HG03159 (cell line): ENCODE data around the gene TLCD5.

Source experiments
- ATAC-seq: cut with Tn5 transposase; IDR thresholded peaks from one replicate; pipeline ENCODE4 v1.9.1; 2021; ENCODE audit warnings: mild to moderate bottlenecking, moderate library complexity; ENCODE audit not compliant: unreplicated experiment

Gene TLCD5

GRCh38 chr11:120324932-120325810, at the start of gene TLCD5:
TLCD5 (plus strand) TSS chr11:120325299; CDS start chr11:120327442, 2,143 bp downstream.
- ATAC-seq = no peak

- ATAC-seq = no peak
Observed at GRCh38 chr11:120279502-120279901, 45.6 kb upstream of the TLCD5 start.

GRCh38 chr11:120280600-120281051, 44.5 kb upstream of the TLCD5 start:
- no peak for ATAC-seq

GRCh38 chr11:120281143-120281795, 43.8 kb upstream of the TLCD5 start:
- no peak for ATAC-seq

GRCh38 chr11:120283124-120283523, 42.0 kb upstream of the TLCD5 start:
- no peak for ATAC-seq

- no peak for ATAC-seq
Observed at GRCh38 chr11:120284272-120284671, 40.8 kb upstream of the TLCD5 start.

GRCh38 chr11:120285256-120285655, 39.8 kb upstream of the TLCD5 start:
- ATAC-seq = no peak

- ATAC-seq = no peak
Observed at GRCh38 chr11:120288021-120288420, 37.1 kb upstream of the TLCD5 start.

- no peak for ATAC-seq
Observed at GRCh38 chr11:120289426-120289825, 35.7 kb upstream of the TLCD5 start.

- no peak for ATAC-seq
Observed at GRCh38 chr11:120290956-120291355, 34.1 kb upstream of the TLCD5 start.

- ATAC-seq = no peak
Observed at GRCh38 chr11:120293038-120293800, 31.9 kb upstream of the TLCD5 start.

- no peak for ATAC-seq
Observed at GRCh38 chr11:120294096-120294495, 31.0 kb upstream of the TLCD5 start.

GRCh38 chr11:120295099-120295498, 30.0 kb upstream of the TLCD5 start:
- ATAC-seq = no peak

- no peak for ATAC-seq
Observed at GRCh38 chr11:120296554-120296953, 28.5 kb upstream of the TLCD5 start.

- no peak for ATAC-seq
Observed at GRCh38 chr11:120298461-120298860, 26.6 kb upstream of the TLCD5 start.

GRCh38 chr11:120302001-120302805, 22.9 kb upstream of the TLCD5 start:
- no peak for ATAC-seq

- peak; percentile 73 for ATAC-seq
Observed at GRCh38 chr11:120303004-120303637, 22.0 kb upstream of the TLCD5 start.

- no peak for ATAC-seq
Observed at GRCh38 chr11:120304526-120304925, 20.6 kb upstream of the TLCD5 start.

GRCh38 chr11:120305286-120305685, 19.8 kb upstream of the TLCD5 start:
- ATAC-seq = no peak
